M059J (cell line): Measurements from ENCODE around the gene ARMC12. TPM values are rescaled to one million over a fixed set of nuclear protein-coding genes. Genes with fewer than 3 reads are reported as not detected.
"Not testable (repeated sequence)": the region's sequence is repeated elsewhere in the genome, so short reads cannot be mapped to it uniquely, and the experiment has no call there.

Experiments used
- DNase-seq: peaks from one replicate; pipeline ENCODE4 v3.0.0-alpha.2; 2012; ENCODE audit warnings: low read depth
- total RNA-seq: library from RNA; depleted of rRNA; stranded (reverse); fragments of >200 nt; shearing (Covaris generic); gene quantifications from 2 replicates; pipeline ENCODE4 v1.2.3, GENCODE V29; 2014; rRNA removed

ARMC12 gene, protein sequence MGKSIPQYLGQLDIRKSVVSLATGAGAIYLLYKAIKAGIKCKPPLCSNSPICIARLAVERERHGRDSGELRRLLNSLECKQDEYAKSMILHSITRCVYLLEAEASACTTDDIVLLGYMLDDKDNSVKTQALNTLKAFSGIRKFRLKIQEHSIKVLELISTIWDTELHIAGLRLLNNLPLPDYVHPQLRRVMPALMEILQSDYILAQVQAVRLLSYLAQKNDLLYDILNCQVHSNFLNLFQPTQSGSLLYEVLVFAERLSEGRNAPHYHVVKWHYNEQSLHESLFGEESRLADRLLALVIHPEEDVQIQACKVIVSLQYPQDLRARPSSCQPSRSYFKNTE
- 0.22 TPM in 1 of 2 replicates, not detected in the other for total RNA-seq

DNA sequence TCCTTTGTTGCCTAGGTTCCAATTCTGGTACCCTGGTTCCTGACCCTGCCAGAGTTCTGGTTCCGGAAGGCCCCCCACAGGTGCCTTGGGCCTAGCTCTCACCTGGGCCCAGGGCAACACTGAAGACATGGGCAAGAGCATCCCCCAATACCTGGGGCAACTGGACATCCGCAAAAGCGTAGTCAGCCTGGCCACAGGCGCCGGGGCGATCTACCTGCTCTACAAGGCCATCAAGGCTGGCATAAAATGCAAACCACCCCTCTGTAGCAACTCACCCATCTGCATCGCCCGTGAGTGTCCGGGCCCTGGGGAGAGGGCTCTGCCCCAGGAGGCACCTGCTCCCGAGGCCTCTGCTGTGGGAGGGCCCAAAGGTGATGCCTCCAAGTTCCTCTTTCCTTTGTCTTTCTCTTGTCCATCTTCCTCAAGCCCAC is at the start of gene ARMC12:
ARMC12 (plus strand) TSS at position 51 of the 431 bp plus-strand sequence; CDS start at position 128, 77 bp downstream.
- no peak for DNase-seq

DNA sequence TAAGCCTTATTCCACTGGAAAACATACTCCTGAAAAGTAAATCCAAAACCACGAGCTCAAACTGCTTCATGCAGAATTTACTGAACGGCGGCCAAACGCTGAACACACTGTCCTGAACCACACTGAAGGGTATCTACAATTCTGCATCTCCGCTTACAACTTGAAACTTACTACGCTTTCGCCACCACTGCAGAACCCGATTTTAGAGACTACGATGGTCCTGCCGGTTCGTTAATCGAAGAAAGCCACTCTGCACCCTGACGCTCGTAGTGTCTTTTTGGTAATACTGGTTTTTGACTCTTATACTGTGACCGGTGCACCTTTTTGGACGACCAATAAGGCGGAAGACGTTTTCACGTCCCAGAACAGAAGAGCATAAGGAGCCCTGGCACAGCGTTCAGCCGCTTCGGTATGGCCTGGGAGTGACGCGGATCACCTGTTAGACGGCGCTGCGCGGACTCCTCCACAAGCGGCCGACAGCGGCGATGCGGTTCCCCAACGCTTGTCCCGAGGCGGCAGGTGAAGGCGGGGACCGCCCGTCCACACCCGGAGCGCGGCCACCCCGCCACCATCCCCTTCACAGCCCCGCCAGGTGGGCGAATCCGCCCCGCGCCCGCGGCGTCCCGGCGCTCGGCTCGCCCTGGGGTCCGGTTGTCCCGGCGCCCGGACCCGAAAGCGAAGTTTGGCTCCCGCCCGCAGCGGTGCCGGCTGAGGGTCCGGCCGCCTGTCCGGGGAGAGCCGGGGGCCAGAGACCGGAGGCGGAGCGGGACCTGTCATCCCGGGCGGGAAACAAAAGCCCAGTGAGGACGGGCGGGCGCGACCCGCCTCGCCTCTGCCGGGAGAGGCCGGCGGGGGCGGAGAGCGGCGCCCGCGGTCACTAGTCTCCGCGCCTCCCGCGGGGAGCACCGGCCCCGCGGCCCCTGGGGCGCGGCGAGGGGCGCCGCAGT is 48.9 kb upstream of the ARMC12 start:
- peak; percentile 74 for DNase-seq

DNA sequence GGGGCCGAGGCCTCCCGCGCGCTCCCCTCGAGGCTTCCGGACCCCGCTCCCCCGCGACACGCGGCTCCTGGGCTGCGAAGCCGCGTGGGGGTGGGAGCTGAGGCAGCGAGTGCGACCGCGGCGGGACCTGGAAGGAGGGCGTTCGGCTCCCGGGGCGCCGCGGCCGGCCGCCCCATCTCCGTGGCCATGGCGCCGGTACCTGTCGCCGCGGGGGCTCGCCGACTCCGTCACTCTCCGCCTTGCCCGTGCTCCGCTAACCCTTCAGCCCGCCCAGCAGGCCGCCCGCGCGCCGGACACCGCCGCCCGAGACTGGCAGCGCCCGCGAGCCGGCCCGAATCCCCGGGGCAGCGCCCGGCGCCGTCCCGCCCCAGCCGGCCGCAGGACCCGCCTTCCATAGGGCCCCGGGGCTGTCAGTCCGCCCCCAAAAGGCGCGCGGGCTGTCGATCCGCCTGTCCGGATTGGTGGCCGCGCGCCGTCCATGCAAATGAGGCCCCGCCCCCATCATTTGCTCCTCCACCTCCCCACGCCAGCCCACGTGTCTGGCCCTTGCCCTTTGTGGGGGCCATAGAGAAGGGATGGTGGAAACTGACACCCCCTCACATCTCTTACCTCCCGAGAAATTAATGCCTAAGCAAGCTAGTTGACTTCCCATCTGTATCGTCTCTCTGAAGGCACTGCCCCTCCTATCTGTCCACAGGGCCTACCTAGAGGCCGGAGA is 48.1 kb upstream of the ARMC12 start, which contains the start of gene FKBP5:
FKBP5 (minus strand) TSS at position 311 of the 718 bp plus-strand sequence. CDS start 46,091 bp downstream, outside the sequence.
- peak; percentile 91 for DNase-seq

DNA sequence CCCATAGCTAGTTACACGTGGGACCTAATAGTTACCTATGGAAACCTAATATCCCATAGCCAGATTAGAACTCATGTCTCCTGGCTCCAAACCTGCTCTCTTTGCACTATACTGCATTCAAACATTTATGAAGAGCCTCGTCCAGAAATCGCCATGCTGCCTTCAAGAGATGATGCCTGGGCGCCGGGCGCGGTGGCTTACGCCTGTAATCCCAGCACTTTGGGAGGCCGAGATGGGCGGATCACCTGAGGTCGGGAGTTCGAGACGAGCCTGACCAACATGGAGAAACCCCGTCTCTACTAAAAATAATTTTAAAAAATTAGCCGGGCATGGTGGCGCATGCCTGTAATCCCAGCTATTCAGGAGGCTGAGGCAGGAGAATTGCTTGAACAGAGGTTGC is 46.8 kb upstream of the ARMC12 start:
- DNase-seq: not testable (repeated sequence)

DNA sequence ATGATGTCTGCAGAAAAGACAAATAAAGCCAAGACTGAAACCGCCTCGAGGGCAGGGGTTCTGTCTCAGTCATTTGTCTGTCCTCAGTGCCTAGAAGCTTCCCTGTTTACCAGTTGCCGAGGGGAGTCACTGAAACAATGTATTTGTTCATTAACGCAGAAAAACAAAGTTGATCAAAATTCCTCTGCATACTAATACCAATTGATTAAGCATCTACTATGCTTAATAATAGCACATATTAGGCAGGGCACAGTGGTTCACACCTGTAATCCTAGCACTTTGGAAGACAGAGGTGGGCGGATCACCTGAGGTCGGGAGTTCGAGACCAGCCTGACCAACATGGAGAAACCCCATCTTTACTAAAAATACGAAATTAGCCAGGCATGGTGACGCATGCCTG is 46.3 kb upstream of the ARMC12 start:
- peak; percentile 24 for DNase-seq

DNA sequence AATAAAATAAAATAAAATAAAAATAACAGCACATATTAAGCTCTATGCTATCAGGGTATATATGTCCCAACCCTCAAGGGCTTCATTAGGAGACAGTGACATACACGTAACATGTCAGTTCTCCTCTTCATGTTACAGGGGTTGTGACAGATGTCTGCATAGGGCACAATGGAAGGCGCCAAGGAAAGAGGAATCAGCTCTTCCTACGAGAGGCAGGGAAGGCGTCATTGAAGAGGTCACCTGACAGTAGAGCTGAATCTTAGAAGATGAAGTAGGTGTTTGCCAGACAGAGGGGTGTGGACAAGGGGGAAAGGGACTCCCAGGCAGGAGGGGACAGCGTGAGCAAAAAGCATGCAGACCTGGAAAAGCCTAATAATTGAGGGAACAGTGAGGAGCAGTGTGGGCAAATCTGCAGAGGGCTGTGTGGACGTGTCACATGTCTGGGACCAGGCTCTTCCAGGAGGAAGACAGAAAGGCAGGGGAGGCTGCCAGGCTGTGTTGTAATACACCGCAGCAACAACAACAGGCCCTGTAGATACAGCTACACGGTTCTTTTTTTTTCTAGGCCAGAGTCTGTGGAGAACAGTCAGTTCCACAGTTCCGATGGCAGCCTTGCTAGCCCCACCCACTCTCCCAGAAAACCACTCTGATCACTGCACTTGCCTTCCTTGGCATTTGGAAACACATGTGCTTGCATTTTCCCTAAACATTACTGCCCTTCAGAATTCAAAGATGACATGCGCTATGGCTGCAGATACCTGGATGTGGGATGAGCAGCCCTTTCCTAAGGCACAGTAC is 45.6 kb upstream of the ARMC12 start:
- DNase-seq: no peak

DNA sequence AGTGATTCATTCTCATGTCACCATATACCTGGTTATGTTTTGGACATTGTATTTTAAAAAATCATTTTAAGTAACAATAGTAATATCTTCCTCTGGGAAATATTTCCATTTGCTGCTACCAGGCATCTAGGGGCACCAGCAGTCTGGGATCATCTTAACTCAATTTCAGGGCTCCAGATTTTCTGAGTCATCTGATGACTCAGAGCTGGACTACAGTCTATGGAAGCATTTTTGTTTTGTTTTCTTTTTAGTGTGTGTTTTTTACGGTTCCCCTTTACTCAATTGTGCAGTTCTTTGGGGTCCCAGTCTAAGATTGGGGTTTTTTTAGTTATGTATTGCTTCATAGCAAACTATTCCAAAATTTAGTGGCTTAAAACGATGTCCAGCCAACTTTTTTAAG is 42.4 kb upstream of the ARMC12 start:
- DNase-seq: peak; percentile 75

DNA sequence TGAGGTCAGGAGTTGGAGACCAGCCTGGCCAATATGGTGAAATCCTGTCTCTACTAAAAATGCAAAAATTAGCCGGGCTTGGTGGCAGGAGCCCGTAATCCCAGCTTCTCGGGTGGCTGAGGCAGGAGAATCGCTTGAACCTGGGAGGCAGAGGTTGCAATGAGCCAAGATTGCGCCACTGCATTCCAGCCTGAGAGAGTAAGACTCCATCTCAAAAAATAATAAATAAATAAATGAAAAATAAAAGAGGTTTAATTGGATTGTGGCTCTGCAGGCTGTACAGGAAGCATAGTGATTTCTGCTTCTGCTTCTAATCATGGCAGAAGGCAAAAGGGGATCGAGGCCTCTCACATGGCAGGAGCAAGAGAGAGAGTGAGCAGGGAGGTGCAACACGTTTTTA is 38.4 kb upstream of the ARMC12 start:
- DNase-seq: not testable (repeated sequence)

DNA sequence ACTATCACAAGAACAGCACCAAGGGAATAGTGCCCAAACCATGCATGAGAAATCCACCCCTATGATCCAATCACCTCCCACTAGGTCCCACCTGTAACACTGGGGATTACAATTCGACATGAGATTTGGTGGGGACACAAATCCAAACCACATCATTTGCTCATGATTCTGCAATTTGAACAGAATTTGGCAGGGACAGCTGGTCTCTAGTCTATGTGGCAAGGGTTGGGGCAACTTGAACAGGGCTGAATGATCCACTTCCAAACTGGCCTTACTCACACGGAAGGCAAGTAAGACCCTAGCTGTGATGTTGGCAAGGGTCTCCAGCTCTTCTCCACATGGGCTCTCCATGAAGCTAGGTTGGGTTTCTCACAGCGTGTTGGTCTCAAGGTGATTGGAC is 38.0 kb upstream of the ARMC12 start:
- no peak for DNase-seq

DNA sequence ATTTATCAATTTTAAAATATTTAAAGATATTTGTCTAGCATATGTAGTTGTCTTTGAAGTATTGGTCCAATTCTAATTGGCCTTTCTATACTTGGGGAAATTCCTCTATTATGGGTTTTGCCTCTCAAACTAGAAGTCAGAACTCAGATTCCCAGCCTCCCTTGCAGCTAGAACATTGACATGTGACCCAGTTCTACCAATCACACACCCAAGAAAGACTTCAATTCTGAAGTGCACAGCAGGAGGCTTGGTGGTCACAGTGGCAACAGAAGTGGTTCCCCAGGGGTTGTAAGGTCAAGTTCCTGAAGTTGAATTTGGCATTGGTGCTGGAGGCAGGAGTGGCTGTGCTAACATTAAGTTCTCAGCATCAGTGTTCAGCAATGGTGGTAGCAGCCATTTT is 33.3 kb upstream of the ARMC12 start:
- no peak for DNase-seq

DNA sequence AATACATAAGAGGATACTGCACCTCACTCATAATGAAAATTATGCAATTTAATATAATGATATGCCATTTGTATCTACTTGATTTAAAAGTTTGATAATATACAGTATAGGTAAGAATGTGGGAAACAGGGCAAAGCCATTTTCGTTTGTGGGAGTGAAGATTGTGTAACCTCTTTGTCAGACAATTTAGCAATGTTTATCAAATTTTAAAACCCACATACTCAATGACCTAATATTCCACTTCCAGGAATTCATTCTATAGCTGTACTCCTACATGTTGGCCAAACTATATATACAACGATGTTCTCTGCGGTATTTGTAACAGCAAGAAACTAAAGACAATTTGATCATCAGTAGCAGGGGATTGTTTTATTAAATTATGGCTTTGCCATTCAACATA is 30.4 kb upstream of the ARMC12 start:
- no peak for DNase-seq

DNA sequence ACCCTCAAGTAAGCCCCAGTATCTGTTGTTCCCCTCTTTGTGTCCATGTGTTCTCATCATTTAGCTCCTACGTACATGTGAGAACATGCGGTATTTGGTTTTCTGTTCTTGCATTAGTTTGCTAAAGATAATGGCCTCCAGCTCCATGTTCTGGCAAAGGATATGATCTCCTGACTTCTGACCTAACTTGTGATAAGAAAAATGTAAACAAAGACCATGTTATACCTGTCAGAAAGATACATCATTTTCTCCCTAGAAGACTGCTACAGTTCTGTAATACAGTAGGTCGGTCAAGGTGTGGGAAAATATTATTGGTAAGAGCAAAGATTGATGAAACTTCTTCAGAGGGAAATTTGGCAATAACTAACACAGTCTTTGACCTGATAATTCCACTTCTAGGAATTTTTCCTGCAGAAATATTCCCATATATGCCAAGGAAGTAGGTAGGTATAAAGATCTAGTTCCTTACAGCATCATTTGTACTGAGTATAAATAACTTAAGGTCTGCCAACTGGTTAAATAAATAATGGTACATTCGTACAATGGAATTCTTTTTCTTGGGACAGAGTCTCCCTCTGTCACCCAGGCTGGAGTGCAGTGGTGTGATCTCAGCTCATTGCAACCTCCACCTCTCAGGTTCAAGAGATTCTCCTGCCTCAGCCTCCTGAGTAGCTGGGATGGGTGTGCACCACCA is 29.0 kb upstream of the ARMC12 start:
- no peak for DNase-seq

DNA sequence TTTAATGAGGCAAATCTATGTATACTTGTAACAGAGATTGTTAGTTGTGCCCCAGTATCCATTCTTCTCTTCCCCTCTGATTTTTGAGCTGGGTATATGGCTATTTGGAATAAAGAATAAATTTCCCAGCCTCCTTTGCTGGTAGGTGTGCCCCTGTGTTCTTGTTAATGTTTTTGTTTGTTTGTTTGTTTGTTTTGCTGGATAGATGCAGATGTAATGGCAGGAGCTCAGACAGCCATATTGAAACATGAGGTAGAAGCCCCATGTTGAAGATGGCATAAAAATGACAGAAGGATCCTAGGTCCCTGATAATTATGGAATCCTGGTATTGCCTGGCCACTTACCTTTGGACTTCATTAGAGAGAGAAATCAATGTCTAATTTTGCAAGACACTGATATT is 28.2 kb upstream of the ARMC12 start:
- DNase-seq: no peak

DNA sequence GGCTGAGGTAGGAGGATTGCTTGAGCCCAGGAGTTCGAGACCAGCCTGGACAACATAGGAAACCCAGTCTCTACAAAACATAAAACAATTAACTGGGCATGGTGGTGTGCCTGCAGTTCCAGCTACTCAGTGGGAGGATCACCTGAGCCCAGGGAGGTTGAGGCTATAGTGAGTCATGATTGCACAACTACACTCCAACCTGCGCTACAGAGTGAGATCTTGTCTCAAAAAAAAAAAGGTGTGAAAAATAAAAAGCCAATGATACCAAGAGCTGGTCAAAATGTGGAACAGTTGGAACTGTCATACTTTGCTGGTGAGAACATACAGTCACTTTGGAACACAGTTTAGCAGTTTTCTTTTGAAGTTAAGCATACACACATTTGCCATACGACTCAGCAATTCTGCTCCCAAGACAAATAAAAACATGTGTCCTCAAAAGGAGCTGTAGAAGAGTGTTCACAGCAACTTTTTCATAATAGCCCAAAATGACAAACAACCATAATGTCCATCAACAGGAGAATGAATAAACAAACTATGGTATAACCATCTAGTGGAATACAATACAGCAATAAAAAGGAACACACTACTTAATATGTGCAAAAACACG is 26.5 kb upstream of the ARMC12 start:
- peak; percentile 39 for DNase-seq

DNA sequence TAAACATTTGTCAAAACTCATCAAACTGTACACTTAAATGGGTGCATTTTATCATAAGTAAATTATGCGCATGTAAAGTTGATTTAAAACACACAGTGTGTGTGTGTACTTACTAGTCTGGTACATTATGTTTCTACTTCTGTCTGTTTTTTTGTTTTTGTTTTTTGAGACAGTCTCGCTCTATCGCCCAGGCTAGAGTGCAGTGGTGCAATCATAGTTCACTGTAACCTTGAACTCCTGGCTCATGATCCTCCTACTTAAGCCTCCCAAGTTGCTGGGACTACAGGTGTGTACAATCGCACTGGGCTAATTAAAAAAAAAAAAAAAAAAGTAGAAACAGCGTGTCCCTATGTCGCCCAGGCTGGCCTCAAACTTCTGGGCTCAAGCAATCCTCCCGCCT is 25.1 kb upstream of the ARMC12 start:
- no peak for DNase-seq

DNA sequence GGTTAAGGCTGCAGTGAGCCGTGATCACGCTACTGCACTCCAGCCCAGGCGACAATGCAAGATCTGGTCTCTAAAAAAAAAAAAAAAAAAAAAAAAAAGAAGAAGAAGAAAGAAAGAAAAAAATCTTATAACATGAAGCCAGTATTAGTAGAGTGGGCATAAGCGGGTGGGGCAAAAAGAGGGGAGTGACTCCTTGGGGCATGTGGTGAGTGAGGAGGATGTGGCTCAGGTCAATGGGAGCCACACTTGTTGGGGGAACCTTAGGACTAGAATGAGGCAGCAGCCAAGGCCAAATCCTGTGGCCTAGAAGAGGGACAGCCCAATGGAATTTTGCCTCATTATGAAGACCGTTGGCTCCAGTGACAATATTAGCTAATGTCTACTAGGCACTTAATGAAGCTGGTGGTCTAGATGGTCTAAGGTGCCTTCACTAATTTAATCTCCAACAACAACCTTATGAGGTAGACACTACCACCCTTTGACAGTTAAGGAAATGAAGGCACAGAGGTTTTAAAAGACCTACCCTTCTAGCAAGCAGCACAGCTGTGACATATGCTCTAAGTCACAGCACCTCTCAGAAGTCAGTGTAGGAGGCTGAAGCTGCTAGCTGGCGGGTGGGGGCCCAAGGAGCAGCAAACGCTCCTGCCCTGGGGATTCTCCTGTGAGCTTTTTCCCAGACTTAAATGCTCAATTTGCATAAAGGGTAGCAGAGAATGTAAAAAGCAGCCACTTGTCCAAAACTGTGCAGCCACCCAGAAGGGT is 23.6 kb upstream of the ARMC12 start:
- no peak for DNase-seq

DNA sequence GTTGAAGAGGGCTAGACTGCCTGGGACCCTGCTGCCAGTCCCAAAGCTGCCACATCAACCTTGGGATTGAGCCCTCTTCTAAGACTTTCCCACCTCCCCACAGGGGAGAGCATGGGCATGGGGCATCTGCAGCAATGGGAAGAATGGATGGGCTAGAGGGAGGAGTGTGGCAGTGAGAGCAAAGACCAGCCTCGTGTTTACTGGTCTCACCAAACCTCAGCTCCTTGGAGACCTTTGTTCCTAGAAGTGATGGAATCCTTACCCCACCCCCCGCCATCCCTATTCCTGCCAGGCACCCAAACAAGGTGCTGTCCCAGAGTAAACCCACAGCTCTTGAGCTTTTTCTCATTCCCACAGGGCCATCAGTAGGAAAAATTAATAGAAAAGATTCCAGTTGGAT is 20.0 kb upstream of the ARMC12 start:
- no peak for DNase-seq

DNA sequence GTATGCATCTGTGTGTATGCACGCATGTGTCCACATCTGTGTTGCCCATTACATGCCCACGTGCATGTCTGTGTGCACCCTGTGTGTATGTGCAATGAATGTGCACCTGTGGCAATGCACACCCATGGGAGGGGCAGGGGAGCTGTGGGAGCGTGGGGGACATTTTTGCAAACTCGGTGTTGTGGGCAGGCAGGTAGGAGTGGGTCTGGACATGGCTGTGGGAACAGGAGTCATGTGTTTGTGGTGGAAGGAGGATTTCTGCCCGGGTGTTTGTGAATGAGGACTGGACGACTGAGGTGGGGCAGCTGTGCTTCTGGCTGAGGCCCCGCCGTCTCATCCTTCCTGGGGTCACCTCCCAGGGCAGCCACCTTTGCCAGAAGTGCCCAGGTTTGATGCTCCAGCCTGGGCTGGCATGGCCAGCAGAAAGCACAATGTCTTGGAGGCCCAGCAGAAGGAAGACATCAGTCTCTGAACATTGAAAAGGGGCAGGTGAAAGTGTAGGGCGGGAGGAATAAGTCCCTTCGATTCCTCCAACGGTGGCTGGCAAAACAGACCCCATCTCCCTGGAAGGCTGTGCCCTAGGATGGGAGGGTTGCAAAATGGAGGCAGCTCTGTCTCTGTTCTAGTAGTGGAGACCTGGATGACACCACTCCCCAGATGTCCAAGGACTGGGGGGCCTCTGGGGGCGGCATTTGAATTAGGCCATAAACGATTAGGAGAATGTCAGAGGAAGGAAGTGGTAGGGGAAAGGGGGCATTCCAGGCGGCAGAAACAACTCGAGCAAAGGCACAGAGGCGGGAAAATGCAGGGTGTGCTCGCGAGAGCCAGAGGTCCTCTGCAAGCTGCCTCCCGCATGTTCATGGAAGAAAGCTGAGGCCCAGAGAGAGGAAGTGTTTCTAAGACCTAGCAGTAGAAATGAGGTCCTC is 19.1 kb upstream of the ARMC12 start:
- no peak for DNase-seq
